ENCODE results near the gene FGD5. TPM values are rescaled to one million over a fixed set of nuclear protein-coding genes. Genes with fewer than 3 reads are reported as not detected.

The FGD5 gene
- total RNA-seq, 4 donors from 2014 or later: 0.80 to 12.0 (median 3.9) TPM

- Histone ChIP-seq H3K4me1 (peaks cover 0 to 54% (median 11%) of the 10 kb centered on the region in 3 donors), H3K9me3 (no peaks in the 10 kb centered on the region), H3K4me3 (no peak overlapping the region), H3K27me3 (peaks cover 0 to 5% (median 0%) of the 10 kb centered on the region in 4 donors), H3K36me3 (no peaks in the 10 kb centered on the region), H3K27ac (no peak overlapping the region)
- TF ChIP-seq CTCF (IDR thresholded peaks at IDR 0.05) (no peak), POLR2A (IDR thresholded peaks at IDR 0.05) (no peak)
- intact Hi-C loops (cut with DNase I): no loop called here
- DNase-seq: no peak
- WGBS, 2 donors: 65 to 67% methylated on average over 2 to 3 of the region's 3 CpGs
Measured at GRCh38 chr3:14842277-14842676, 23.5 kb downstream of the FGD5 start.

- no peak for TF ChIP-seq CTCF (IDR thresholded peaks at IDR 0.05)
- TF ChIP-seq POLR2A (IDR thresholded peaks at IDR 0.05): no peak
- H3K4me1 ChIP-seq: peaks cover 8 to 54% (median 15%) of the 10 kb centered on the region in 3 donors
- 82 to 94% methylated on average over 6 to 8 of the region's 8 CpGs for WGBS, 2 donors
- DNase-seq: no peak
- no peak overlapping the region for H3K27ac ChIP-seq
- H3K27me3 ChIP-seq: peaks cover 0 to 5% (median 0%) of the 10 kb centered on the region in 4 donors
- H3K36me3 ChIP-seq: no peaks in the 10 kb centered on the region
- H3K4me3 ChIP-seq: no peak overlapping the region
- intact Hi-C loops (cut with DNase I): no loop called here
- no peaks in the 10 kb centered on the region for H3K9me3 ChIP-seq
Measured at GRCh38 chr3:14843321-14843720, 24.6 kb downstream of the FGD5 start.

GRCh38 chr3:14844386-14845170 lies 25.8 kb downstream of the FGD5 start:
- intact Hi-C loops (cut with DNase I): no loop called here
- Histone ChIP-seq H3K4me3 (no peak overlapping the region), H3K36me3 (no peaks in the 10 kb centered on the region), H3K4me1 (peaks cover 8 to 55% (median 21%) of the 10 kb centered on the region in 3 donors), H3K27me3 (peaks cover 0 to 5% (median 0%) of the 10 kb centered on the region in 4 donors), H3K9me3 (no peaks in the 10 kb centered on the region), H3K27ac (no peak overlapping the region)
- 43 to 56% methylated on average over 5 of the region's 7 CpGs for WGBS, 2 donors
- DNase-seq: no peak
- no peak for TF ChIP-seq POLR2A (IDR thresholded peaks at IDR 0.05)
- TF ChIP-seq CTCF (IDR thresholded peaks at IDR 0.05): no peak

GRCh38 chr3:14845180-14845579 lies 26.4 kb downstream of the FGD5 start:
- no peak for DNase-seq
- no peak for TF ChIP-seq CTCF (IDR thresholded peaks at IDR 0.05)
- no peak for TF ChIP-seq POLR2A (IDR thresholded peaks at IDR 0.05)
- Histone ChIP-seq H3K27me3 (peaks cover 0 to 5% (median 0%) of the 10 kb centered on the region in 4 donors), H3K27ac (no peak overlapping the region), H3K9me3 (no peaks in the 10 kb centered on the region), H3K4me3 (no peak overlapping the region), H3K4me1 (peaks cover 8 to 61% (median 21%) of the 10 kb centered on the region in 3 donors), H3K36me3 (no peaks in the 10 kb centered on the region)
- intact Hi-C loops (cut with DNase I): no loop called here
- WGBS, 2 donors: 34 to 47% methylated on average over 3 of the region's 3 CpGs

GRCh38 chr3:14845826-14846225 lies 27.1 kb downstream of the FGD5 start:
- Histone ChIP-seq H3K9me3 (no peaks in the 10 kb centered on the region), H3K4me3 (no peak overlapping the region), H3K27ac (no peak overlapping the region), H3K4me1 (peaks cover 8 to 61% (median 21%) of the 10 kb centered on the region in 3 donors), H3K27me3 (peaks cover 0 to 5% (median 0%) of the 10 kb centered on the region in 4 donors), H3K36me3 (no peaks in the 10 kb centered on the region)
- intact Hi-C loops (cut with DNase I): no loop called here
- DNase-seq: no peak
- WGBS, 2 donors: 23 to 35% methylated on average over 4 of the region's 4 CpGs
- TF ChIP-seq POLR2A (IDR thresholded peaks at IDR 0.05): no peak
- TF ChIP-seq CTCF (IDR thresholded peaks at IDR 0.05): no peak

Data from esophagus squamous epithelium (tissue), 5 donors.